Embryonic facial prominence (tissue), 1 donor: ENCODE results near the gene PHLDA2.
"Not testable (repeated sequence)": the region's sequence is repeated elsewhere in the genome, so short reads cannot be mapped to it uniquely, and the experiment has no call there.

ENCODE experiments used
- DNase-seq: peaks from one replicate; pipeline ENCODE4 v3.0.0-alpha.2; 2016; ENCODE audit errors: extremely low spot score

The PHLDA2 gene

GRCh38 chr11:2945031-2945756 lies 16.0 kb upstream of the PHLDA2 start:
- no peak for DNase-seq

DNA sequence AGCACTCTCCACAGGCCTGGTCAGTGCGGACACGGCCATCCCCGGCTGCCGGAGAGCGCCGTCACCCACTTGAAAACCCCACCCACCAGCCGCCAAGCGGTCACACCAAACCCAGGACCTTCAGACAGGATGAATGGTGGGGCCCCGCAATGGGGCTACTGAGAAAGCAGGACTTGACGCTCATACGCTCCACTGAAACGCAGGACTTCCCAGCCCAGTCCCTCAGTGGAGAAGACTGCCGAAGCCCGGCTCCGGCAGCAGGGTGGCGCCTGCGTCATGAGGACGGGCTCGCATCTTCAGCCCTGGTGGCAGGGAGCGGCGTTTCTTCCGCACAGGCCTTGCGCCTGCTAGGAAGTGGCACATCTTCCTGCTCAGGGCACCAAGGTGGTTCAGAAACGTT lies 15.3 kb upstream of the PHLDA2 start:
- no peak for DNase-seq

DNA sequence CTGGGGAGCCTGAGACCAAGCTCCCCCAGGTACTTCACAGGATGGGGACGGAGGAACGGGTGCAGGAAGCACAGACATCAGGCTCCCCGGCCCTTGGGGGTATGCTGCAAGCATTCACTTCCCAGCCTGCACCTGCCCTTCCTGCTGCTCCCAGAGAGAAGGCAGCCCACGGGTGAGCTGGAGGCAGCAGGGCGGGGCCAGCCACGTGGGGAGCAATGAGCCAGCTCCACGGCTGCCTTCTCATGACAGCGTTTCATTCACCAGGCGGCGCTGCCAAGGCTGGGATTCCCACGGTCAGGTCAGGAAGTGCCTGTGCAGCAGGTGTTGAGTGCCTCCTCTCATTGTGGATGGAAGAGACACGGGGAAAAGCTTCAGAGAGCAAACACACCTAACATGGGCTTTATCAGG lies 14.5 kb upstream of the PHLDA2 start:
- DNase-seq = no peak

DNA sequence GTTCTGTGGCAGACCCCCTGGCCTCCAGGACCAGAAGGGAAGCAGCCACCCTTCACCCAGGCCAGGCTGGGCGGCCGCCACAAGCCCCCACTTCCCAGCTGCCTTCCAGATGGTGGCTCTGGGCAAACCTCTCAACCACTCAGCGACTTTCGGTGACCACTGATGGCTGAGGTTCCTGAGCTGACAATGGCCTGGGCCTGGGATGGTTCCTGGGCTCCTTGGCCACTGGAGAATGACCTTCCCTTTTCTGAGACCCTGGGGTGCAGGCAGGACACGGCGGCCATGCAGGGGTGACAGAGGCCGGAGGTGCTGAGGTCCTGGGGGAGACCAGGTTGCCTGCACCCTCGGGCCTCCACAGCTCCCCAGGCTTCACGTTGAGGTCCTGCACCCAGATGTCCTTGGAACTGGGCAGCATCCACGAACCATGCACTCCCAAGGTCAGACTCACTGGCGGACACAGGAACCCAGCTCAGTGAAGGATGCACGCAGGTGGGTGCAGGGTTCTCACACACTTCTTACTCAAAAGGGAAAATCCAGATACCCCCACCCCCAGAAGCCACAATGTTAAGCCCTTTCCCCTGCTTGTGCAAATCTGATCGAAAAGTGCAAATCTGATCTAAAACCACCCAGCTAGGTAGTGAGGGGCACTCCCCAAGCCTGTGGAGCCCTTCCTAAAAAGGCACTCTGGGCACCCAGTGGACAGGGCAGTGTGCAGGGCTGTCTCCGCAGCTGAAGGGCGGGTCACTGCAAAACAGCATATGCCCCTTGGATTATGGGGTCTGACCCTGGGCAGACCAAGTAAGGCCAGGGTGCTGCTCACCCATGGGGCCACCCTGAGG lies 13.9 kb upstream of the PHLDA2 start:
- DNase-seq = no peak

DNA sequence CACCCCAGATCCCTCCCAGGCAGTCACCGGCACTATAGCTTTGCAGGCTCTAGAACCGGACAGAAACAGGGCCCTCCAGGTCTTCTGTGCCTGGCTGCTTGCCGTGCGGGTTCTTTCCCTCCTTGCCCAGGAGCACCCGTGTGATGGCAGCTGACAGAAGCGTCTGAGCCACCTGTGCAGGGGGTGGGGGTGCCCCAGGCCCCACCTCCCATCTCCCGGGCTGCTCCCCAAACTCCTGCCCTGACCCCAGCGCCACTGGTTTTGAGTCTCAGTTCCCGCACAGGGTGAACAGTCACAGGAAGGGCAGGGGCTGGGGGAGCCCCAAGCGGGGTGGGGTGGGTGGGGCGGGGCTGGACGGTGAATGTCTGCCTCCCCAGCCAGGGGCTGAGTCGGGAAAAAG lies 13.2 kb upstream of the PHLDA2 start:
- DNase-seq = no peak

- no peak for DNase-seq
These were observed 12.0 kb upstream of the PHLDA2 start for GRCh38 chr11:2940921-2941821.

- no peak for DNase-seq
These were observed 11.1 kb upstream of the PHLDA2 start for GRCh38 chr11:2940147-2940920.

DNA sequence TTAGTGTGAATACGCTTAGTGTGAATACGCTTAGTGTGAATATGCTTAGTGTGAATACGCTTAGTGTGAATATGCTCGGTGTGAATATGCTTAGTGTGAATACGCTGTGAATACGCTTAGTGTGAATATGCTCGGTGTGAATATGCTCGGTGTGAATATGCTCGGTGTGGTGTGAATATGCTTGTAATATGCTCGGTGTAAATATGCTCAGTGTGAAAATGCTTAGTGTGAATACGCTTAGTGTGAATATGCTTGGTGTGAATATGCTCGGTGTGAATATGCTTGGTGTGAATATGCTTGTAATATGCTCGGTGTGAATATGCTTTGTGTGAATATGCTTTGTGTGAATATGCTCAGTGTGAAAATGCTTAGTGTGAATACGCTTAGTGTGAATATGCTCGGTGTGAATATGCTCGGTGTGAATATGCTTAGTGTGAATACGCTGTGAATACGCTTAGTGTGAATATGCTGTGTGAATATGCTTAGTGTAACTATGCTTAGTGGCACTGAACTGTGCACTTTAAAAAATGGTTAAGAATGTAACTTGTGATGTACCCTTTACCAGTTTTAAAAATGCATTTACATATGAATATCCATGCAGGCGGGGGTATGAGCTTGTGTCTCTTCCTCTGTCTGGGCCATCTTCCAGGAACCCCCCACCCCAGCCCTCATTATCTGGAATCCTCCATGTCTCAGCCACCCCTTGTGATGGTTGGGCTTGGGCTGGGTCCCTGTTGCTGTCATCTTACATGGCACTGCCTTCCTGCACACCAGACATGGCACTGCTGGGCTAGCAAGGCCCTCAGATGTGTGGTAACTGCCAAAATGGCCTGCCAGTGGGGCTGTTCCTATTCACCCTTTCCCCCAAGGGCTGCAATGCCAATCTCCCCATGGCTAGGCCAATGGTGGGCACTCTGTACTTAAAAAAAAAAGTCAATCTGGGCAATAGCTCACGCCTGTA lies 9.5 kb upstream of the PHLDA2 start:
- DNase-seq = not testable (repeated sequence)

GRCh38 chr11:2937641-2938457 lies 8.6 kb upstream of the PHLDA2 start:
- DNase-seq = not testable (repeated sequence)

DNA sequence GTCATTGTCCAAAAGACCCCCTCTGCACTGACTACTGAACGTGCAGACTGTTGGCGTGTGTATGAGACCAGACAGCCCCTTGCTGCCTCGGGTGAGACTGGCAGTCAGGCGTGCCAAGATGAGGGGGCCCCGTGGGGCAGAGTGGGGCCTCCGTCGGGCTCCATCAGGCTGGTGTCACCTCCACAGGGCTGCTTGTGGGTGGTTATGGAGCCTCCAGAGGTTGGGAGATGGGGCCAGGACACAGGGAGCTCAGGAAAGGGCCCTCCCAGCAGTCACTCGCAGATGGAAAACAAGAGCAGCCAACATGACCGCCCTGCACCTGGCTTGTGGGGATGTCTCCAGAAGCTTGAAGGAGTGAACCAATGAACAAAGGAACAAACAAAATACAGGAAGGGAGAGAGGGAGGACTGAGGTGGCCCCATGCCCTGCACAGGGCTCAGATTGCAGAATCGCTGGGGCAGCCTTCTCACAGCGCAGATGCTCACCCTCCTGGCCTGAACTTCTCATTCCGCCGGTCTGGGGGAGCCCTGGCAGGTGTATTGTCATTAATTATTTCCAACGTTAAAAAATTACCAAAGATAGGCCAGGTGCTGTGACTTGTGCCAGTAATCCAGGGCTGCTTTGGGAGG lies 5.5 kb upstream of the PHLDA2 start:
- no peak for DNase-seq

GRCh38 chr11:2934021-2934550 lies 4.9 kb upstream of the PHLDA2 start:
- no peak for DNase-seq

GRCh38 chr11:2933375-2934020 lies 4.3 kb upstream of the PHLDA2 start:
- DNase-seq = no peak

GRCh38 chr11:2932850-2933251 lies 3.6 kb upstream of the PHLDA2 start:
- DNase-seq = no peak

DNA sequence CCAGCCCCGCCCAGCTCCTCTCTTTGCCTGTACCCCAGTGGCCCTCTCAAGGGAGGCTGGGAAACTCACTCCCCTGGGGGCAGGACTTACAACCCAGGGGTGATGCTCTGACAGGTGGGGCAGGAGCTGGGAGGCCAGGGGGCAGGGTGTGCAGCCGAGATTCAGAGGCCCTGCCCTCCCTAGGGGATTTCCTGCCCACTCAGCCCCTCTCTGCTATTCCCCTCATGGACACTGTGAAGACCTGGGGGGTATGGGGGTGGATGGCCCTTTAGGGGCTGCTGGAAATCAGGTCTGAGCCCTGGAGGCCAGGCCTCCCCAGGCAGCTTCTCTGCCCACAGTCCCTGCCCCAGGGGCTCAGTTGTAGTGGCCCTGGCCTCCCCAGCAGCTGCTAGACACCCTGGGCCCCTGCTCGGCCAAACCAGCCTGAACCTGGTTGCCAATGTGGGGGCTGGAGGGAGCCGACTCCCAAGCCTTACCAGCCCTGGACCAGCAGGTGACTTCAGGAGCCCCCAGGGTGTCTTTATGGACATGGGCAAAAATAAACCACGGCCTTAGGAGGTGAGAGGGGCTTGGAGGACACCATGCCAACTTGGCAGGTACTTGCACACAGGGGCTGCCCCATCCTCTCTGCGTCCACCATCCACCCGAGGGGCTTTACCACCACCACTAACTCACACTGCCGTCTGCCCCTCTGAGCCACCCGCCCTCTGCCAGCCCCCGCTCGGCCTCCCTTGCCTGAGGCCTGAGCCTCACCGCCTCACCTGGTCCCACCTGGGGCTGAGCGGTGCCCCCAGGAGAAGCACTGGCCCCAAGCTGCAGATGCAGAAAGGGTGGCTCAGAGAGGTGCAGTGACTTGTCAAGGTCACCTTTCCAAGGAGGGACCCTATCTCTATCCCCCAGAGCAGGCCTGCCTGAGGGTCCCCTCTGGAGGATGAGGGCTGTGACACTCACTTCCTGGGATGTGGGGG lies 2.8 kb upstream of the PHLDA2 start:
- DNase-seq = no peak

GRCh38 chr11:2931420-2931746 lies 2.2 kb upstream of the PHLDA2 start:
- DNase-seq = no peak

- DNase-seq = no peak
These were observed 1.6 kb upstream of the PHLDA2 start for GRCh38 chr11:2930704-2931419.
